ENCODE measurements around the gene CD84.
"Not testable (repeated sequence)": the region's sequence is repeated elsewhere in the genome, so short reads cannot be mapped to it uniquely, and the experiment has no call there.

The CD84 gene

GRCh38 chr1:160608514-160608913 is 29.2 kb upstream of the CD84 start:
- DNase-seq, result no peak

DNA sequence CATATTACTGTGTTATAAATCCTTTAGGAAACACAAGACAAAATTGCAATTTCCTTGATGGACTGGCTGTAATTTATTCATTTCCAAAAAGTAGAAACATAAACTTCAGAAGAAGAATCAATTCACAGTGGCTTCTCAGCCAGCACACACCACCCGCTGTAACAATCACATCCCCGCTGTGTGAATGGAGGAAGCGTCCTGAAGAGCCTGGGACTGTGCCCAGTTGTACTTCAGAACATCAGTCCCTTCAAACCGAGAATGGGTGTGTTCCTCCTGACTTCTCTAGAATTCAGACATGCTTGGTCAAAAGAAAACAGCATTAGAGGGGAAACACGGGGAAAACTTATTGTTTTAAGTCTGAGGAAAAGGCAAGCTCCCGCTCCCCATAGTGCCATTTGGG is 28.8 kb upstream of the CD84 start:
- no peak for DNase-seq

DNA sequence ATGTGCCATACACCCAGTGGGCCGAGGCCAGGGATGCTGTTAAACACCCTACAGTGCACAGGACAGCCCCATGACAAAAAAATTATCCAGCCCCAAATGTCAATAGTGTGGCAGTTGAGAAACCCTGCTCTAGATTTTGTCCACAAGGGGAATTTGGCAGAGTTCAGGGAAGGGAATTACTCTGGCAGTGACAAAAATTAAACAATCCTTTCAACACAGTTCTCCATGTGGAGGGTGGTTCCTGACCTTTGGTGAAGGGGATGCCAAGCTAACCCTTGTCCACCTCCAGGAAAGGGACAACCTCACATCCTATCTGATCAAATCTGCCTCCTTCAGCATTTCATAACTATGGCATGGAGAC is 28.4 kb upstream of the CD84 start:
- DNase-seq, result no peak

DNA sequence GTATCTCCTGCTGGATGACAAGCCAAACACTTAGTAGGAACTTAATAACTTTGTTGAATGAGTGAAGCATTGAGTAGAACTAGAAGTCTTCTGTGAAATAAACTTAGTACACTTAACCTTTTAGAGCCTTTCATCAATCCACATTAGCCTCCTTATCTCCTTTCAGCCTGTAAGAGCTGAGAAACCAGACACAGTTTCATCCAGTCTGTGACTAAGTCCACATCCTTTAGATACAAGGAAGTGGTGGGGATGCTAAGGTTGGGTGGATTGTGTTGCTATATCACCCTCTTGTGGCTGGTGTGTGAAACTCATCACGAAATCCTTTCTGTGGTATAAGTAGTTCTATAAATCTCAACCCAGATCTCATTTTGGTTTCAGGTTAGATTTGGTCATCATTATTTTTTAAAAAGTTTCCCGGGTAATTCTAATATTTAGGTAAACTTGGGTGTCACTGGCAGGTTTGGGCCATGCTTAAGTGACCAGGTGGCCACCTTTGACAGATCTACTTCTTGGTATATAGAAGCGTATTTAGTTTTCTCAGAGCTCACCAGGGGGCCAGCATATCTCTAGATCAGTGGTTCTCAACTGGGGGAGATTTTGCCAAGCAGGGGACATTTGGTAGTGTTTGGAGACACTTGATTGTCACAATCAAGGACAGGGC is 27.8 kb upstream of the CD84 start:
- no peak for DNase-seq

DNA sequence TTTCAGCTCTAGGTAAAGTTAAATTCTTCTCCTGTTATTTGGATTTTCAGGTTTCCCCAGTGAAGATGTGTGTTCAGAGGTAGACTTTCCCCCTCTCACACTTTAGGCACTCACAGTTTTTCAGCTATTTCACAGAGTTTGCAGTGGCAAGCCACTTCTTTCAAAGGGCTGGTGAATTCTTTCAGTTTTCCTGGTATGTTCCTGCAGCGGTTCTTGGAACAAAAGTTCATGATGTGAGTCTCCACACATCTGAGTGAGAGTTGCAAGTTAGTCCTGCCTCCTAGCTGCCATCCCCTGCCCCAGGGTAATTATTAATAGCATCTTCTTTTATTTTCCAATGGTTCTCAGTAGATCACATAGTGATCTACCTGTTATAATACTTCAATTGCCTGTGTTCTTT is 27.3 kb upstream of the CD84 start:
- DNase-seq, result no peak

DNA sequence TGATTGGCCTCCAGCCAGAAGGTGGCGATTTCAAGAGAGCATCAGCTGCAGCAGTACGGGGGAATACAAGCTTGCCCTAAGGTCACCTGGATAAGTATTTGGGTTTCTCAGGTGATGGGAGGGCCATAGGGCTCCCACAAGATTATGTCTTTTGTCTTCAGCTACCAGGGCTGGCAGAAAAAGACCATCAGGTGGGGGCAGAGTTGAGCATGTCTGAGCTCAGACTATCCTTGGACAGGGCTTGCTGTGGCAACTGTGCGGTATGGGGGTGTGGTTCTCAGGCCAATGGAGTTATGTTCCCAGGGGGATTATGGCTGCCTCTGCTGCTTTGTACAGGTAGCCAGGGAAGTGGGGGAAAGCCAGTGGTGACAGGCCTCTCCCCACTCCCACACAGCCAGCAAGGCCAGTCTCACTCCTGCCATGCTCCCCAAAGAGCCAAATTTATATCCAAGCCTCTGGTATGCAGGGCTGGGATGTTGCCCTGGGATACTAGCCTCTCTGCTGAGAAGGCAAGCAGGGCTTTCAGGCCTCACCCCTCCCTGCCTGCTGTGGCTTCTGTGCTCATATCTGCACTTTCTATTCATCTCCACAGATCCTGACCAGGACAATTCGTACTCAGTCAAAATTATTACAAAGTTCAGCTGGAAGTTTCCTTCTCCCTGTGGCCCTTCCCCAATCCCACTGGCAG is 26.6 kb upstream of the CD84 start:
- DNase-seq, result no peak

DNA sequence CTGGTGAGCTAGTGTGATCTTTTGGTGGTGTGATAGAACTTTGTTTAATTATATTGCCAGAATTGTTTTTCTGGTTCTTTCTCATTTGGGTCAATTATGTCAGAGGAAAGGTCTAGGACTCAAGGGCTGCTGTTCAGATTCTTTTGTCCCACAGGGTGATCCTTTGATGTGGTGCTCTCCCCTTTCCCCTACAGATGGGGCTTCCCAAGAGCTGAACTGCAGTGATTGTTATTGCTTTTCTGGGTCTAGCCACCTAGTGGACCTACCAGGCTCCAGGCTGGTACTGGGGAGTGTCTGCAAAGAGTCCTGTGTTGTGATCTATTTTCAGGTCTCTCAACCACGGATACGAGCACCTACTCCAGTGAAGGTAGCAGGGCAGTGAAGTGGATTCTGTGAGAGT is 25.9 kb upstream of the CD84 start:
- no peak for DNase-seq

DNA sequence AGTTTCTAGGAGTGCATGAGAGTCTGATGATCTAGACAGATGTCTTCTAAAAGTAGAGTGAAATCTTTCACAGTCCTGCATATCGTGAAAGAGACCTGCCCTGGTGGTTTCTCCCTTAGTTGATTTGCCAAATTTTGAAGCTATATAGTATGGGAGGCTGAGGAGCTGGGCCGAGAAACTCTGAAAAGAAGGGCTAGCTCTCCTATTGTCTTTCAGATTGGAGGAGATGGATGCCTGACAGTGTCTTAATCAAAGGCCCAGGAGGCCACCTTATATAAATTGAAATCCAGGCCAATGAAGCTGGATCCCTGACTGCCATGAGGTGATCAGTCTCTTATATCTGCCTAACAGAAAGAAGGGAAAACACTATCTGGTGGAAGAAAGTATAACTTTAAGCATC is 18.4 kb upstream of the CD84 start:
- no peak for DNase-seq

GRCh38 chr1:160597051-160597450 is 17.8 kb upstream of the CD84 start:
- DNase-seq, result no peak

DNA sequence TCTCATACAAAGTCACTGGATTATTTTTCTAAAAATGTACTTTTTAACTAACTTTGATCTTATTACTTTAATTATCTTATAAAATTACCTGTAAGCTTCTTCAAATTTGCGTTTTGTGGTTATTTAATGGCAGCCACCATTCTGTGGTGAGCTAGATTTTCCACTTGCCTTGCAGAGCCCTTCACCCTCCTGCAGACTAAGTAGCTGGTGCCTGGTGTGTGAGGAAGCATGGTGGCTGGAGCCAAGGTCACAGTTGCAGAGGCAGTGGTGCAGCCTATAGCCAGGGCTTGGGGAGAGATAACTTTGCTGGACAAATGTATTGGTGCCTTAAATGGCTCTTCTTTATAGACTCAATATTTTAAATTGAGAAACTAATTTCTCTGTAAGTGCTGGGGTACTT is 11.2 kb upstream of the CD84 start:
- DNase-seq, result no peak

GRCh38 chr1:160588468-160588867 is 9.2 kb upstream of the CD84 start:
- no peak for DNase-seq

GRCh38 chr1:160584784-160585183 is 5.5 kb upstream of the CD84 start:
- no peak for DNase-seq

DNA sequence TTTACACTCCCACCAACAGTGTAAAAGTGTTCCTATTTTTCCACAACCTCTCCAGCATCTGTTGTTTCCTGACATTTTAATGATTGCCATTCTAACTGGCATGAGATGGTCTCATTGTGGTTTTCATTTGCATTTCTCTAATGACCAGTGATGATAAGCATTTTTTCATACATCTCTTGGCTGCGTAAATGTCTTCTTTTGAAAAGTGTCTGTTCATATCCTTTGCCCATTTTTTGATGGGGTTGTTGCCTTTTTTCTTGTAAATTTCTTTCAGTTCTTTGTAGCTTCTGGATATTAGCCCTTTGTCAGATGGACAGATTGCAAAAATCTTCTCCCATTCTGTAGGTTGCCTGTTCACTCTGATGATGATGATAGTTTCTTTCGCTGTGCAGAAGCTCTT is 3.7 kb upstream of the CD84 start:
- not testable (repeated sequence) for DNase-seq

GRCh38 chr1:160581961-160582360 is 2.7 kb upstream of the CD84 start:
- no peak for DNase-seq

DNA sequence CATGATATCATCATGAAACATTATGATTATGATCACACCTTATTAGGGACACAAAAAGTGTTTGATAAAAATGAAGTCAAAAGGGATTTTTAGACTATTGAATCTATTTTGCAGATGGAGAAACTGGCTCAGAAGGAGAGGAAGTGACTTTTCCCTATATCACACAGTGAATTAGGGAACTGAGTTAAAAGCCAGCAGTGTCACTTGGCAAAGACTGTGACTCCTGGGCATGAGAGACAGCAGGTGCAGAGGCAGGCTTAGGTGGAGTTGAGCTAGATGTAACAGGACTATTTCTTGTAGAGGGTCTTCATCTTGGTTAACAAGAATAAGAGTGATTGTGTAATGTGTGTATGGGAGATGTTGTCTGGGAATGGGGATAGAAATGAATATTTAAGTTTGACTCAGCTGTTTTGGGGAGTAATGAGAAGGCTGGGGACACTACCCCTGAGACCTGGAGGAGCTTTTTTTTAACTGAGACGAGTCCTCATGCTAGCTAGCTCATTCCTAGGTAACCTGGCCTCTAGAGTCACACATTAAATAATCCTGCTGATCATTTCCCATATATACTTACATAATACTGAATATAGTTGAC is 1.0 kb upstream of the CD84 start:
- DNase-seq, result no peak

GRCh38 chr1:160578525-160579191 is 638 bp downstream of the CD84 start:
- no peak for DNase-seq

DNA sequence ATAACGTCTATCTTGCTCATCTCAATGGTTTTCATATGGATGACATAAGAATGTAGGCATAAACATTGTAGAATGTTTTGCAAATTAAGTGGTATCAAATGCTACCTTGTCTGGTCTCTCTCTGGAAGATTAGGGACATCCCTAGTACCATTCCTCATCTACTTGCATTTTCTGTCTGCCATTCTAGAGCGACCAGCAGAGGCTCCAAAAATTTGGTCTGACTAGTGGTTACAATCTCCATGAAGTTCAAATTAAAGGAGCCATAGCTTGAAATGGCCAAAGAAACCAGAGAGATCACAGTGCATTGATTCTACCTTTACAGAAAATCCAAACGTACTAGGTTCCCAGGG is 1.1 kb downstream of the CD84 start:
- DNase-seq, result no peak

GRCh38 chr1:160577671-160578070 is 1.6 kb downstream of the CD84 start:
- DNase-seq, result no peak

DNA sequence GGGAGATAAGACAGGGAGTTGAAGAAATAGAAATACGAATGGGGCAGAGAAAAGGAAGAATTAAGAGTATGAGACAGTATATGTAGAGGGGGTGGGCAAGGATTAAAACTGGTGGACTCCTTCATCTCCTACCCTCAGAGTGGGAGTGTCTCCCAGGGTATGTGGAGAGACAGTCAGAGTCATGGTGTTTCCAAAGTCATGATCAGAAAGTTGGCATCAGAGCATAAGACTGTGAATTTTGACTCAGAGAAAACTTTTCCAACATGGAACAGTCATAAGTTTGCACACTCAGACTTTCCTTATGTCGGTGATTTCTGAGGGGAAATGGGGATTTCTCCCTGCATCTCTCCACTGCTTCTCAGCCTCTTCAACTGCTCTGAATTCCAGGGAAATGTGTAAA is 2.4 kb downstream of the CD84 start:
- no peak for DNase-seq

GRCh38 chr1:160576390-160576789 is 2.9 kb downstream of the CD84 start:
- DNase-seq, result no peak

DNA sequence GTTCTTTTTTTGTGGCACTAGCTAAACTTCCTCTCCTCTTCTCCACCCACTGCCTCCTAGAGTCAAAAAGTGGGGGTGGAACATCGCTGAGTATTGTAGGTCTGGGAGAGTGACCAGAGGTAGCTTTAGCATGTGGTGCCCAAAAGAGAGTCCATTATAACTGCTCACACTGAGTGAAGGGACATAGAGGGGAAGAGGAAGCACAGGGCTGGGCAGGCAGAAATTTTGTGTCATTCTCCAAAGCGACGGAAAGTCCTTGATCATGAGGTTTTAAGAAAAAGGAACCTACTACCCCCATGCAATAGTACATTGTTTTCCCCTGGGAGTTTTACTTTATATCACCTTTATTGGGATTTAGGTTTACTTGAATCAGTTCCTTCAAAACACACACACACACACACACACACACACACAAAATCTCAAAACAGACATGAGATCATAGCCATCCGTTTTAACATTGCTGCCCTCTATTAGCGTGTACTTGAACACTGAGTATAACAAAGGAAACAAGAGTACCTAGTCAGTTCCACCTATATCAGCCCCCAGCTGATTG is 4.1 kb downstream of the CD84 start:
- no peak for DNase-seq

DNA sequence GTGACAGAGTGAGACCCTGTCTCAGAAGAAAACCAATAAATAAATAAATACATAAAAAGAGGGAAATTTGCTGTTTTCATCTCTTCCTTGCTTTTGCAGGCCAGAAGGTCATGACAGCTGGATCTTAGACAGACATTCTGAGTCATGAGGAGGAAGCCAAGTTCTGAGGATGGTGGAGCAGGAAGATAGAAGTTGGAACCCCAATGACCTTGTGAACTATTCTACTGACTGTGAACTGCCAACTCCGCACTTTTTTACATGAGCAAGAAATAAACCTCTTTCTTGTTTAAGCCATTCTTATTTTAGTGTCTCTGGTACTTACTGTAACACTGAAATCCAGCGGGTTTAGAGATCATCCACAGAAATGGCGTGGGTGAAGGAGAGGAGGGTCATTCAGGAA is 8.5 kb downstream of the CD84 start:
- no peak for DNase-seq

GRCh38 chr1:160569806-160570205 is 9.5 kb downstream of the CD84 start:
- no peak for DNase-seq

All from T1000 (cell line).